T-helper 17 cell (primary cell): ENCODE measurements around the gene TRPV4. TPM values are rescaled to one million over a fixed set of nuclear protein-coding genes. Genes with fewer than 3 reads are reported as not detected.

Experiments
- ATAC-seq: fragments of 150-1000 bp; cut with Tn5 transposase; 2 replicates; pipeline ENCODE4 v1.10.0; 2021; ENCODE audit warnings: mild to moderate bottlenecking, moderate library complexity
- DNase-seq, 3 donors: peaks; one replicate each; pipeline versions ENCODE4 v3.0.0 to v3.0.0-alpha.2; 2020 to 2021
- H3K9me3 ChIP-seq: one replicate; pipeline ENCODE4 v1.7.0; 2013; ENCODE audit warnings: low read length, mild to moderate bottlenecking; ENCODE audit not compliant: control insufficient read depth, poor library complexity, severe bottlenecking
- H3K27ac Mint-ChIP-seq: one replicate; pipeline ENCODE4 v1.8.0; 2022; ENCODE audit warnings: mild to moderate bottlenecking, moderate library complexity, mixed read lengths
- H3K27me3 Mint-ChIP-seq: one replicate; pipeline ENCODE4 v1.8.0; 2022; ENCODE audit warnings: mixed read lengths
- H3K36me3 Mint-ChIP-seq: one replicate; pipeline ENCODE4 v1.8.0; 2022; ENCODE audit warnings: low read depth, mixed read lengths
- H3K4me1 Mint-ChIP-seq: one replicate; pipeline ENCODE4 v1.8.0; 2022; ENCODE audit warnings: mild to moderate bottlenecking, mixed read lengths
- H3K4me3 Mint-ChIP-seq: one replicate; pipeline ENCODE4 v1.8.0; 2022; ENCODE audit warnings: mild to moderate bottlenecking, moderate library complexity, mixed read lengths
- total RNA-seq, 4 donors: library from RNA in 2 of 4; stranded (reverse) in 2 of 4; gene quantifications; one replicate each; pipeline ENCODE4 v1.2.3 and lab custom pipeline; 2022 to 2026

TRPV4 gene
- total RNA-seq, 2 donors from 2014 or later, result not detected

GRCh38 chr12:109770861-109771670, 62.1 kb downstream of the TRPV4 start:
- Mint-ChIP-seq H3K36me3 (no peaks in the 10 kb centered on the region), H3K4me1 (no peaks in the 10 kb centered on the region), H3K27me3 (peaks cover 9% of the 10 kb centered on the region), H3K4me3 (no peak overlapping the region), H3K27ac (no peak overlapping the region)
- no peak for ATAC-seq
- peak in 1 of 3 donors; percentile 5 for DNase-seq
- no peaks in the 10 kb centered on the region for H3K9me3 ChIP-seq

DNA sequence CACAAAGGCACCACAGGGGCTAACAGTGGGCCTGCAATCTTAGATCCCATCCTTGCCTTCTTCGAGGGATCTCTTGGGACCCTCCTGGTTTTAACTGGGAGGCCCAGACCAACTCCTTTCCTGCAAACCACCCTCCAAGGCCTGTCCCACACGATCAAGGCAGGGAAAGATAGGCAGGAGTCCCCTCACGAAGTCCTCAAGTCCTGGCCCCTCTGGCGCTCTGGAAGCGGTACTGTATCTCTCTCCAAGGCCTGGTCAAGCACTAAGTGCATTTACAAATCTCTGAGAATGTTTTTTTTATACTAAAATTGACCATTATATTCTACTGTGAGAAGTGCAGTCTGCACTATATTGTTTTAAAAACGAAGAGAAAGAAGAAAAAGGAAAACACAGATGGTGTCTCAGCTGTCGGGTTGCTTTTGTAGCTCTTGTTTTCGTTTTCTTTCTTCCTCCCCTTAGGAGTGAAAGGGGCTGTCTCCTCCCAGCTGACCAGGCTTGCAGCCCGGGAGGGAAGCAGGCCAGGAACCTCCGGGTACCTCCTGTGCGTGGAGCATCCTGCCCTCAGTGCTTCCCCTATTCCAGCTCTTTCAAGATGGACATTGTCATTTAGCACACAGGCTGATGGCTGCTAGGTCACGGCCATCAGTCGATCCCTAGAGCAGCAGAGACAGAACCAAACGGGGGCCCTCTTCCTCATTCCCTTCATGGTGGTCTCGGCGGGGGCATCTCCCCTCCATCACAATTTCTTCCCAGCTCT, 62.9 kb downstream of the TRPV4 start:
- no peaks in the 10 kb centered on the region for H3K4me1 Mint-ChIP-seq
- no peak for DNase-seq
- no peaks in the 10 kb centered on the region for H3K9me3 ChIP-seq
- H3K4me3 Mint-ChIP-seq, result no peak overlapping the region
- H3K36me3 Mint-ChIP-seq, result no peaks in the 10 kb centered on the region
- H3K27me3 Mint-ChIP-seq, result peaks cover 9% of the 10 kb centered on the region
- ATAC-seq, result no peak
- no peak overlapping the region for H3K27ac Mint-ChIP-seq

DNA sequence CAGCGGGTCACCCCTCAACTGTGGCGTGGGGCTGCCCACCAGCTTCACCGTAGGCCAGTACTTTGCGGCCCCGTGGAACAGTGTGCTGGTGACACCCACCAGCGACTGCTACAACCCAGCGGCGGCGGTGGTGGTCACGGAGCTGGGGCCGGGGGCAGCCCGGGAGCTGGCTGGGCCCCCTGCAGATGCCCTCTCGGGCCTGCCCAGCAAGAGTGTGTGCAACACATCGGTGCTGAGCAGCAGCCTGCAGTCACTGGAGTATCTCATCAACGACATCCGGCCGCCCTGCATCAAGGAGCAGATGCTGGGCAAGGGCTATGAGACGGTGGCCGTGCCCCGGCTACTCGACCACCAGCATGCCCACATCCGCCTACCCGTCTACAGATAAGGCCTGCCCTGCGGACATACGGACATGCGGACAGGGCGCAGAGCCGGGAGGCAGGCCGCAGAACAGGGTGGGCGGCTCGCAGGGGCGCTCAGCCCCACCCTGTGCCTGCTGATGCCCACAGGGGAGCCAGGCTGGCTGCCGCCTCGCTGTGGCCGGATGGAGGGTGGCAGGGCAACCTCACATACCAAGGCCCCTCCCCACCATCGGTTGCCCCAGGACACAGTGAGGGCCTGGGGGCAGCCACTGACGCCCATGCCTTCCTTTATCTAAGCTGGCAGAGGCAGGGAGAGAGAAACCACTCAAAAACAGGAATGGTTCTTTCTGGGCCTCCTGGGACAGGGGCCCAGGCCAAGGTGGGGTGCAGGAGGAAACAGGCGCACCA, 64.1 kb downstream of the TRPV4 start:
- Mint-ChIP-seq H3K27ac (no peak overlapping the region), H3K36me3 (no peaks in the 10 kb centered on the region), H3K27me3 (peaks cover 9% of the 10 kb centered on the region), H3K4me1 (no peaks in the 10 kb centered on the region), H3K4me3 (no peak overlapping the region)
- ATAC-seq, result no peak
- peak in 1 of 3 donors; percentile 7 for DNase-seq
- no peaks in the 10 kb centered on the region for H3K9me3 ChIP-seq

DNA sequence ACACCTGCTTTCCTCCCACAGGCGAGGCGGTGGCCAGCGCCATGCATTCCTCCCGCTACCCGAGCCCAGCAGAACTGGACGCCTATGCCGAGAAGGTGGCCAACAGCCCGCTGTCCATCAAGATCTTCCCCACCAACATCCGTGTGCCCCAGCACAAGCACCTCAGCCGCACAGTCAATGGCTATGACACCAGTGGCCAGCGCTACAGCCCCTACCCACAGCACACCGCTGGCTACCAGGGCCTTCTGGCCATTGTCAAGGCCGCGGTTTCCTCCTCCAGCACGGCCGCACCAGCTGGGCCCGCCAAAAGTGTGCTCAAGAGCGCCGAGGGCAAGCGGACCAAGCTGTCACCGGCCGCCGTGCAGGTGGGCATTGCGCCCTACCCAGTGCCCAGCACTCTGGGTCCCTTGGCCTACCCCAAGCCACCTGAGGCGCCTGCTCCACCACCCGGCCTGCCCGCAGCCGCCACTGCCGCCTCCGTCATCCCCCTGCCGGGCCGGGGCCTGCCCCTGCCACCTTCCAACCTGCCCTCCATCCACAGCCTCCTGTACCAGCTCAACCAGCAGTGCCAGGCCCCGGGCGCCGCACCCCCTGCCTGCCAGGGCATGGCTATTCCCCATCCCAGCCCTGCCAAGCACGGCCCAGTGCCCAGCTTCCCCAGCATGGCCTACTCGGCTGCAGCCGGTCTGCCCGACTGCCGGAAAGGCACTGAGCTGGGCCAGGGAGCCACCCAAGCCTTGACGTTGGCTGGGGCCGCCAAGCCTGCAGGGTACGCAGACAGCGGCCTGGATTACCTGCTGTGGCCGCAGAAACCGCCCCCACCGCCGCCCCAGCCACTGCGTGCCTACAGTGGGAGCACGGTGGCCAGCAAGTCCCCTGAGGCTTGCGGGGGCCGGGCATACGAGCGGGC, 65.0 kb downstream of the TRPV4 start:
- H3K9me3 ChIP-seq, result no peaks in the 10 kb centered on the region
- Mint-ChIP-seq H3K27me3 (peaks cover 9% of the 10 kb centered on the region), H3K4me1 (no peaks in the 10 kb centered on the region), H3K36me3 (peaks cover 3% of the 10 kb centered on the region), H3K4me3 (no peak overlapping the region), H3K27ac (no peak overlapping the region)
- peak in 1 of 3 donors; percentile 6 for DNase-seq
- ATAC-seq, result no peak

GRCh38 chr12:109767456-109767855, 65.7 kb downstream of the TRPV4 start:
- Mint-ChIP-seq H3K27ac (no peak overlapping the region), H3K27me3 (peaks cover 3% of the 10 kb centered on the region)
- DNase-seq, result no peak

GRCh38 chr12:109766251-109766778, 66.9 kb downstream of the TRPV4 start:
- no peaks in the 10 kb centered on the region for H3K27me3 Mint-ChIP-seq
- H3K36me3 Mint-ChIP-seq, result peaks cover 3% of the 10 kb centered on the region
- no peak for ATAC-seq
- peaks cover 3% of the 10 kb centered on the region for H3K4me1 Mint-ChIP-seq
- H3K27ac Mint-ChIP-seq, result no peak overlapping the region
- H3K9me3 ChIP-seq, result no peaks in the 10 kb centered on the region
- H3K4me3 Mint-ChIP-seq, result no peak overlapping the region
- peak in 1 of 3 donors; percentile 3 for DNase-seq

More at GRCh38 chr12:109767456-109767855, 65.7 kb downstream of the TRPV4 start:
- H3K9me3 ChIP-seq, result no peaks in the 10 kb centered on the region
- ATAC-seq, result no peak
- Mint-ChIP-seq H3K36me3 (peaks cover 3% of the 10 kb centered on the region), H3K4me1 (peaks cover 1% of the 10 kb centered on the region), H3K4me3 (no peak overlapping the region)

- H3K9me3 ChIP-seq, result no peaks in the 10 kb centered on the region
- no peaks in the 10 kb centered on the region for H3K27me3 Mint-ChIP-seq
- no peak overlapping the region for H3K4me3 Mint-ChIP-seq
- H3K27ac Mint-ChIP-seq, result no peak overlapping the region
- peaks cover 3% of the 10 kb centered on the region for H3K36me3 Mint-ChIP-seq
- H3K4me1 Mint-ChIP-seq, result peaks cover 3% of the 10 kb centered on the region
- DNase-seq, result peak in 1 of 3 donors; percentile 1
- ATAC-seq, result no peak
These were observed 67.8 kb downstream of the TRPV4 start for GRCh38 chr12:109765446-109765810.

GRCh38 chr12:109764776-109765445, 68.3 kb downstream of the TRPV4 start:
- H3K27me3 Mint-ChIP-seq, result no peaks in the 10 kb centered on the region
- ATAC-seq, result no peak
- peaks cover 3% of the 10 kb centered on the region for H3K4me1 Mint-ChIP-seq
- no peak overlapping the region for H3K4me3 Mint-ChIP-seq
- H3K27ac Mint-ChIP-seq, result no peak overlapping the region
- peaks cover 3% of the 10 kb centered on the region for H3K36me3 Mint-ChIP-seq
- no peaks in the 10 kb centered on the region for H3K9me3 ChIP-seq
- peak in 1 of 3 donors; percentile 4 for DNase-seq

DNA sequence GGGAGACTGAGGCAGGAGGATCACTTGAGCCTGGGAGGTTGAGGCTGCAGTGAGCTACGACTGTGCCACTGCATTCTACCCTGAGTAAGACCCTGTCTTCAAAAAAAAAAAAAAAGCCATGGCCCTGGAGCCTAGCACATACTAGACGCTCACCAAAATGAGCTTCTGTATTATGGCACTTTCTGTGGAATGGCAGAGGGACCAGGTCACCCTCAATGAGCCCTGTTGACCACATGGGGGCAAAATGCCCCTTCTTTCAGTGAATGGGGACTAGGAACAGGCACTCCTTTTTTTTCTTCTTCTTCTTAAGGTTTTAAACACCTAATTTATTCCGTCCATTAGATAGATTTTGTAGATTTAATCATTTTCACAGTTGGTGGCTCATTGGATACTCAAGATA, 69.1 kb downstream of the TRPV4 start:
- no peak for ATAC-seq
- no peak for DNase-seq
- H3K9me3 ChIP-seq, result no peaks in the 10 kb centered on the region
- peaks cover 3% of the 10 kb centered on the region for H3K36me3 Mint-ChIP-seq
- H3K27ac Mint-ChIP-seq, result no peak overlapping the region
- peaks cover 3% of the 10 kb centered on the region for H3K4me1 Mint-ChIP-seq
- no peaks in the 10 kb centered on the region for H3K27me3 Mint-ChIP-seq
- H3K4me3 Mint-ChIP-seq, result no peak overlapping the region

GRCh38 chr12:109763201-109763841, 69.9 kb downstream of the TRPV4 start:
- DNase-seq, result peak in 1 of 3 donors; percentile 4
- peaks cover 3% of the 10 kb centered on the region for H3K36me3 Mint-ChIP-seq
- H3K27ac Mint-ChIP-seq, result no peak overlapping the region
- no peak overlapping the region for H3K4me3 Mint-ChIP-seq
- no peaks in the 10 kb centered on the region for H3K27me3 Mint-ChIP-seq
- ATAC-seq, result no peak
- H3K9me3 ChIP-seq, result no peaks in the 10 kb centered on the region
- peaks cover 3% of the 10 kb centered on the region for H3K4me1 Mint-ChIP-seq

- Mint-ChIP-seq H3K4me3 (no peak overlapping the region), H3K36me3 (peaks cover 3% of the 10 kb centered on the region), H3K27ac (no peak overlapping the region), H3K27me3 (no peaks in the 10 kb centered on the region), H3K4me1 (peaks cover 3% of the 10 kb centered on the region)
- ATAC-seq (no peak), DNase-seq (peak in 1 of 3 donors; percentile 3)
- no peaks in the 10 kb centered on the region for H3K9me3 ChIP-seq
These were observed 70.5 kb downstream of the TRPV4 start for GRCh38 chr12:109762673-109763191.
